HepG2 (cell line): ENCODE data around the gene PTPRM. TPM values are rescaled to one million over a fixed set of nuclear protein-coding genes. Genes with fewer than 3 reads are reported as not detected.
A peak's percentile ranks its signal among the peaks of the same experiment; 100 is the strongest.

Experiments used
- ARID5B ChIP-seq: IDR thresholded peaks from 2 replicates; pipeline ENCODE4 v1.4.0; 2020; ENCODE audit warnings: mild to moderate bottlenecking, missing genetic modification reagents
- ARNT ChIP-seq: fragments of 450-650 bp; IDR thresholded peaks from 2 replicates; pipeline ENCODE4 v1.6.1; 2017
- CHD2 ChIP-seq: IDR thresholded peaks from 2 replicates; pipeline ENCODE4 v1.6.1; 2011; ENCODE audit warnings: low read depth, low read length, improper control_type of control experiment
- CREB3 ChIP-seq: sonication (generic); formaldehyde crosslinking; IDR thresholded peaks from 2 replicates; pipeline ENCODE4 v1.5.0; 2020; ENCODE audit warnings: missing genetic modification reagents
- FOXA3 ChIP-seq: IDR thresholded peaks from 2 replicates; pipeline ENCODE4 v1.6.1; 2016; ENCODE audit warnings: missing genetic modification reagents, missing compliant biosample characterization
- HDAC2 ChIP-seq: sonication (generic); formaldehyde crosslinking; IDR thresholded peaks from 2 replicates; pipeline ENCODE4 v1.4.0; 2020; ENCODE audit warnings: missing genetic modification reagents
- HES4 ChIP-seq: sonication (generic); formaldehyde crosslinking; IDR thresholded peaks from 2 replicates; pipeline ENCODE4 v1.9.0; 2021; ENCODE audit warnings: mild to moderate bottlenecking, missing genetic modification reagents, borderline replicate concordance
- ISL2 ChIP-seq: sonication (generic); formaldehyde crosslinking; IDR thresholded peaks from 2 replicates; pipeline ENCODE4 v1.5.0; 2020; ENCODE audit warnings: missing genetic modification reagents
- KLF12 ChIP-seq: sonication (generic); formaldehyde crosslinking; IDR thresholded peaks from 2 replicates; pipeline ENCODE4 v1.4.0; 2020; ENCODE audit warnings: missing genetic modification reagents, borderline replicate concordance
- MEF2D ChIP-seq: sonication (generic); formaldehyde crosslinking; IDR thresholded peaks from 2 replicates; pipeline ENCODE4 v1.5.1; 2020; ENCODE audit warnings: mild to moderate bottlenecking, missing genetic modification reagents
- MNT ChIP-seq: fragments of 450-650 bp; IDR thresholded peaks from 2 replicates; pipeline ENCODE4 v1.6.1; 2016
- NCOA1 ChIP-seq: sonication (generic); formaldehyde crosslinking; IDR thresholded peaks from 2 replicates; pipeline ENCODE4 v1.9.0; 2021; ENCODE audit warnings: missing genetic modification reagents
- NFIB ChIP-seq: sonication (generic); formaldehyde crosslinking; IDR thresholded peaks from 2 replicates; pipeline ENCODE4 v1.9.0; 2021; ENCODE audit warnings: missing genetic modification reagents, mild to moderate bottlenecking, borderline replicate concordance
- REXO4 ChIP-seq: sonication (generic); formaldehyde crosslinking; IDR thresholded peaks from 2 replicates; pipeline ENCODE4 v1.8.0; 2022; ENCODE audit warnings: missing genetic modification reagents, mild to moderate bottlenecking, borderline replicate concordance
- TIGD3 ChIP-seq: sonication (generic); formaldehyde crosslinking; IDR thresholded peaks from 2 replicates; pipeline ENCODE4 v1.5.1; 2020; ENCODE audit warnings: mild to moderate bottlenecking, missing genetic modification reagents, borderline replicate concordance
- ZNF530 ChIP-seq: sonication (generic); formaldehyde crosslinking; IDR thresholded peaks from 2 replicates; pipeline ENCODE4 v1.5.0; 2020; ENCODE audit warnings: low read depth, mild to moderate bottlenecking, missing genetic modification reagents
- ZNF552 ChIP-seq: sonication (generic); formaldehyde crosslinking; IDR thresholded peaks from 2 replicates; pipeline ENCODE4 v1.9.0; 2022; ENCODE audit warnings: missing genetic modification reagents, mild to moderate bottlenecking, borderline replicate concordance
- ZNF616 ChIP-seq: sonication (generic); formaldehyde crosslinking; IDR thresholded peaks from 2 replicates; pipeline ENCODE4 v1.5.0; 2020; ENCODE audit warnings: low read depth, mild to moderate bottlenecking, missing genetic modification reagents
- ZNF850 ChIP-seq: sonication (generic); formaldehyde crosslinking; conservative IDR thresholded peaks from 2 replicates; pipeline ENCODE4 v1.9.0; 2021; ENCODE audit warnings: mild to moderate bottlenecking, missing genetic modification reagents
- polyA plus RNA-seq, 8 experiments: library from polyadenylated mRNA; depleted of rRNA in 3 of 8; stranded (reverse) in 7 of 8; unstranded in 1 of 8; fragments of >200 nt; fragmentation: Illumina TruSeq in 4 of 8; extraction: Trizol in 4 of 8; gene quantifications; 2 replicates each; pipeline versions ENCODE4 v1.2.1 to v1.2.3, GENCODE V29; 2011 to 2016; ENCODE audit warnings: low read depth in 4 of 8, missing spikeins in 1 of 8, mixed read lengths in 1 of 8; ENCODE audit not compliant: insufficient read depth in 1 of 8
- total RNA-seq, 5 experiments: library from RNA; depleted of rRNA; stranded (reverse); fragments of >200 nt; fragmentation: Illumina TruSeq; extraction: Trizol; gene quantifications; 2 replicates each; pipeline ENCODE4 v1.2.3, GENCODE V29; 2016; ENCODE audit warnings: low read depth in 1 of 5

The PTPRM gene
- total and polyA plus RNA-seq, 2 of the 13 experiments (the other 11 are each of a cell fraction or from before 2014, with no cell fraction given), result 12.6 to 108 TPM

- TF ChIP-seq TIGD3 (CRISPR knock-in tag), result no peak
- peak; percentile 39; the same call in 1 of the 2 replicates for TF ChIP-seq ISL2
- no peak for TF ChIP-seq ZNF552 (CRISPR knock-in tag)
- TF ChIP-seq HDAC2 (CRISPR knock-in tag), result 0 out of 2 replicates have a peak, but pooled peaks have one; percentile 45
- no peak for TF ChIP-seq MNT
- TF ChIP-seq CREB3 (CRISPR knock-in tag), result no peak
- no peak for TF ChIP-seq ZNF616
- TF ChIP-seq NFIB (CRISPR knock-in tag), result peak; percentile 82; the same call in 1 of the 2 replicates
- no peak for TF ChIP-seq REXO4
- TF ChIP-seq CHD2, result no peak
- no peak for TF ChIP-seq ARNT
- no peak for TF ChIP-seq NCOA1 (CRISPR knock-in tag)
- TF ChIP-seq ARID5B (CRISPR knock-in tag), result peak; percentile 94
- peak; percentile 41; the same call in 1 of the 2 replicates for TF ChIP-seq MEF2D (CRISPR knock-in tag)
- no peak for TF ChIP-seq KLF12
- peak; percentile 87 for TF ChIP-seq FOXA3 (CRISPR knock-in tag)
- TF ChIP-seq HES4, result no peak
- TF ChIP-seq ZNF530, result no peak
- no peak for TF ChIP-seq ZNF850 (CRISPR knock-in tag)
Observed at GRCh38 chr18:8177330-8178016, 610.4 kb downstream of the PTPRM start (continued).
